ENCODE results near the gene SLC16A3.

DNA sequence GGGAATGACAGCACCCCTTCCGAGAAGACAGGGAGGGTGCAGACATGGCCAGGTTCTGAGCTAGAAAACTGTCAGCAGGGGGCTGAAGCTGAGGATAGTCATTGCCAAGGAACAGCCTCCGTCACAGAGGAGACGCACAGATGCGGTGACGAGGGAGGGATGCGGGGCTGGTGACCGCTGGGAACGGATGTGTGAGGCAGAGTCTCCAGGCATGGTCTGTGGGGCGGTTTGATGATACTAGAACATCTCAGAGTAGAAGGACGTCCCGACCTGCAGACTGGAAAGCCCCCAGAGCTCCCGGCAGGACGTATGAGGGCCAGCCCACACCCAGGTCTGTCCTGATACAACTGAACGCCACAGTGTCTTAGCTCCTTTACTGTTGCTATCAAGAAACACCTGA lies 46.5 kb downstream of the SLC16A3 start:
- TF ChIP-seq CTCF (IDR thresholded peaks at IDR 0.05) (no peak), EP300 (IDR thresholded peaks at IDR 0.05) (no peak), POLR2A (IDR thresholded peaks at IDR 0.05) (no peak), POLR2AphosphoS5 (IDR thresholded peaks at IDR 0.05) (no peak)

Data from stomach (tissue), 4 donors.